ENCODE data around the gene ORMDL2. TPM values are rescaled to one million over a fixed set of nuclear protein-coding genes. Genes with fewer than 3 reads are reported as not detected.

ORMDL2 gene, protein sequence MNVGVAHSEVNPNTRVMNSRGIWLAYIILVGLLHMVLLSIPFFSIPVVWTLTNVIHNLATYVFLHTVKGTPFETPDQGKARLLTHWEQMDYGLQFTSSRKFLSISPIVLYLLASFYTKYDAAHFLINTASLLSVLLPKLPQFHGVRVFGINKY
- total RNA-seq (2014; rRNA removed; shearing (Covaris generic)), result 10.6 and 18.3 TPM in 2 replicates

GRCh38 chr12:55817345-55818139 lies at the start of gene ORMDL2, which contains the start of gene SARNP:
TSS of gene ORMDL2 (plus strand) at chr12:55818041. CDS start at chr12:55819000, 959 bp downstream.
TSS of gene SARNP (minus strand) at chr12:55817724. CDS start at chr12:55817701, 23 bp downstream.
- peak; percentile 95 for DNase-seq
- Histone ChIP-seq H3K27me3 (ENCODE audit: control insufficient read depth, insufficient read depth, low read length) (no peaks in the 10 kb centered on the region), H3K4me3 (ENCODE audit: insufficient read depth, low read depth, low read length) (peak within 1 kb of the TSS; percentile 88), H3K36me3 (replicated peaks; ENCODE audit: control insufficient read depth, insufficient read depth, low read length) (peaks cover 27% of the 10 kb centered on the region)

GRCh38 chr12:55771736-55772135 lies 46.1 kb upstream of the ORMDL2 start:
- Histone ChIP-seq H3K36me3 (replicated peaks; ENCODE audit: control insufficient read depth, insufficient read depth, low read length) (peaks cover 4% of the 10 kb centered on the region), H3K4me3 (ENCODE audit: insufficient read depth, low read depth, low read length) (no peak overlapping the region), H3K27me3 (ENCODE audit: control insufficient read depth, insufficient read depth, low read length) (no peaks in the 10 kb centered on the region)
- no peak for DNase-seq

GRCh38 chr12:55777856-55778255 lies 40.0 kb upstream of the ORMDL2 start:
- H3K36me3 ChIP-seq (replicated peaks; ENCODE audit: control insufficient read depth, insufficient read depth, low read length), result peaks cover 10% of the 10 kb centered on the region
- H3K4me3 ChIP-seq (ENCODE audit: insufficient read depth, low read depth, low read length), result no peak overlapping the region
- no peaks in the 10 kb centered on the region for H3K27me3 ChIP-seq (ENCODE audit: control insufficient read depth, insufficient read depth, low read length)

GRCh38 chr12:55780685-55781084 lies 37.2 kb upstream of the ORMDL2 start:
- H3K27me3 ChIP-seq (ENCODE audit: control insufficient read depth, insufficient read depth, low read length), result no peaks in the 10 kb centered on the region
- no peak for DNase-seq
- H3K36me3 ChIP-seq (replicated peaks; ENCODE audit: control insufficient read depth, insufficient read depth, low read length), result peaks cover 21% of the 10 kb centered on the region
- H3K4me3 ChIP-seq (ENCODE audit: insufficient read depth, low read depth, low read length), result no peak overlapping the region

More at GRCh38 chr12:55777856-55778255, 40.0 kb upstream of the ORMDL2 start:
- DNase-seq, result no peak

DNA sequence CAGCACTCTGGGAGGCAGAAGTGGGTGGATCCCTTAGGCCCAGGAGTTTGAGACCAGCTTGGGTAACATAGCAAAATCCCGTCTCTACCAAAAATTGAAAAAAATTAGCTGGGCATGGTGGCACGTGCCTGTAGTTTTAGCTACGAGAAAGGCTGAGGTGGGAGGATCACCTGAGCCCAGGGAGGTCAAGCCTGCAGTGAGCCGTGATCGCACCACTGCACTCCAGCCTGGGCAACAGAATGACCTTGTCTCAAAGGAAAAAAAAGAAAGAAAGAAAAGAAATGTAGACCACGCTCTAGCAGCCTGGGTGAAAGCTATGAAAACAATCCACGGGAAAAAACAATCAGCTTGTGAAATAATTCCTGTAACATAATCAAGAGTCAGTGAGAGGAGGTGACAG lies 29.3 kb upstream of the ORMDL2 start:
- H3K36me3 ChIP-seq (replicated peaks; ENCODE audit: control insufficient read depth, insufficient read depth, low read length), result peaks cover 20% of the 10 kb centered on the region
- H3K4me3 ChIP-seq (ENCODE audit: insufficient read depth, low read depth, low read length), result no peak overlapping the region
- DNase-seq, result no peak
- no peaks in the 10 kb centered on the region for H3K27me3 ChIP-seq (ENCODE audit: control insufficient read depth, insufficient read depth, low read length)

DNA sequence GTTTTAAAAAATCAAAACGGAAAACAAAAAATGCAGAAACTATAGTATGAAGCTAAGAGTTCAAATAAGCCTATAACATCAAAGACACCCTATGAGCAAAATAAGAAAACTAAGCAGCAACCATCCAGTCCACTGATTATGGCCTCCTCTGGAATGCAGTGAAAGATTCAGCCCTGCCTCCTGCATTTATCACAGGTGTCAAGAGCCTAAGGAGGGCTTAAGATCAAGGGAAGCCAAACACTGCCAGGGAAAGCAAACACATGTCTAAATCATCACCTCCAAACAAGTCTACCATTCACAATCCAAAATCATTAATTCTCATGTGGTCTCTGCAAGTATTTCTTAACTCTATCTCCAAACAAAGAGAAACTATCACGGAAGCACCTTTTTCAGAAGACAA lies 28.7 kb upstream of the ORMDL2 start:
- H3K27me3 ChIP-seq (ENCODE audit: control insufficient read depth, insufficient read depth, low read length), result no peaks in the 10 kb centered on the region
- no peak overlapping the region for H3K4me3 ChIP-seq (ENCODE audit: insufficient read depth, low read depth, low read length)
- no peak for DNase-seq
- peaks cover 22% of the 10 kb centered on the region for H3K36me3 ChIP-seq (replicated peaks; ENCODE audit: control insufficient read depth, insufficient read depth, low read length)

DNA sequence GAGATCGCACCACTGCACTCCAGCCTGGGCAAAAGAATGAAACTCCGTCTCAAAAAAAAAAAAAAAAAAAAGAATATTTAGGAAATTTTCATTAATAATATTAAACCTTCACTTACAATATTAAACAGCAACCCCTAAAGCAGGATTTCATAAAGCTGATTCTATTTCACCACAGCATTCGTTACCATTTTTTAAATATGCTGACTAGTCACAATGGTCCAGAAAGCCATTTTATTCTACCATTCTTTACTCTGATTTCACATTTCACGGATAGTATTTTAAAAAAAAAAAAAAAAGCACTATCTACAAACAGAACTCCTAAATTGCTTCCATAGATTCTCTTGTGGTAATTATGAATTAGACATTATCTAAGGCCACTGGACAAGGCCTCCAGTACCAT lies 27.9 kb upstream of the ORMDL2 start:
- peaks cover 20% of the 10 kb centered on the region for H3K36me3 ChIP-seq (replicated peaks; ENCODE audit: control insufficient read depth, insufficient read depth, low read length)
- H3K4me3 ChIP-seq (ENCODE audit: insufficient read depth, low read depth, low read length), result no peak overlapping the region
- no peaks in the 10 kb centered on the region for H3K27me3 ChIP-seq (ENCODE audit: control insufficient read depth, insufficient read depth, low read length)
- DNase-seq, result no peak

- DNase-seq, result no peak
- Histone ChIP-seq H3K4me3 (ENCODE audit: insufficient read depth, low read depth, low read length) (no peak overlapping the region), H3K27me3 (ENCODE audit: control insufficient read depth, insufficient read depth, low read length) (no peaks in the 10 kb centered on the region), H3K36me3 (replicated peaks; ENCODE audit: control insufficient read depth, insufficient read depth, low read length) (peaks cover 24% of the 10 kb centered on the region)
Measured at GRCh38 chr12:55795950-55796349, 21.9 kb upstream of the ORMDL2 start.

- H3K27me3 ChIP-seq (ENCODE audit: control insufficient read depth, insufficient read depth, low read length), result no peaks in the 10 kb centered on the region
- H3K36me3 ChIP-seq (replicated peaks; ENCODE audit: control insufficient read depth, insufficient read depth, low read length), result peaks cover 25% of the 10 kb centered on the region
- no peak overlapping the region for H3K4me3 ChIP-seq (ENCODE audit: insufficient read depth, low read depth, low read length)
- DNase-seq, result peak; percentile 50
Measured at GRCh38 chr12:55797068-55797467, 20.8 kb upstream of the ORMDL2 start.

DNA sequence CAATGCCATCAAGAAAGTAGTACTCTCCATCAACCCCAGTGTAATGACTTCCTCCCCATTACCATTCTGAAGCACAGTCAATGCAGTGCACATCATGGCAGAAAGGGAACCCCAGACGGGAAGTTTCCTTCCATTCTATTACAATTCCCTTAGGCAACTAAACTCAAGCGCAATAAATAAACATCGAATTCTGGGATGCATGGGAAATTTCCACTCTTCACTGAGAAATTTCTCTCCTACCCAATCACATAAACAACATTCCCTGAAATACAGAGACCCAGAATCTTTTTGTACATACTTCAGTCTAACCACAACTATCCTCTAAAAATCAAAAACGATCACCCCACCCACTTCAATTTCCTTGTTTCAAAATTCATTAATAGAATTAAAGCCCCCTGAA lies 20.3 kb upstream of the ORMDL2 start:
- H3K36me3 ChIP-seq (replicated peaks; ENCODE audit: control insufficient read depth, insufficient read depth, low read length), result peaks cover 25% of the 10 kb centered on the region
- H3K27me3 ChIP-seq (ENCODE audit: control insufficient read depth, insufficient read depth, low read length), result no peaks in the 10 kb centered on the region
- no peak for DNase-seq
- no peak overlapping the region for H3K4me3 ChIP-seq (ENCODE audit: insufficient read depth, low read depth, low read length)

GRCh38 chr12:55806982-55807381 lies 10.9 kb upstream of the ORMDL2 start:
- no peaks in the 10 kb centered on the region for H3K27me3 ChIP-seq (ENCODE audit: control insufficient read depth, insufficient read depth, low read length)

GRCh38 chr12:55809274-55809673 lies 8.6 kb upstream of the ORMDL2 start:
- Histone ChIP-seq H3K4me3 (ENCODE audit: insufficient read depth, low read depth, low read length) (no peak overlapping the region), H3K36me3 (replicated peaks; ENCODE audit: control insufficient read depth, insufficient read depth, low read length) (no peaks in the 10 kb centered on the region; the same call in 1 of the 2 replicates), H3K27me3 (ENCODE audit: control insufficient read depth, insufficient read depth, low read length) (no peaks in the 10 kb centered on the region)
- DNase-seq, result no peak

More at GRCh38 chr12:55806982-55807381, 10.9 kb upstream of the ORMDL2 start:
- H3K4me3 ChIP-seq (ENCODE audit: insufficient read depth, low read depth, low read length), result no peak overlapping the region
- no peak for DNase-seq
- H3K36me3 ChIP-seq (replicated peaks; ENCODE audit: control insufficient read depth, insufficient read depth, low read length), result peaks cover 2% of the 10 kb centered on the region

DNA sequence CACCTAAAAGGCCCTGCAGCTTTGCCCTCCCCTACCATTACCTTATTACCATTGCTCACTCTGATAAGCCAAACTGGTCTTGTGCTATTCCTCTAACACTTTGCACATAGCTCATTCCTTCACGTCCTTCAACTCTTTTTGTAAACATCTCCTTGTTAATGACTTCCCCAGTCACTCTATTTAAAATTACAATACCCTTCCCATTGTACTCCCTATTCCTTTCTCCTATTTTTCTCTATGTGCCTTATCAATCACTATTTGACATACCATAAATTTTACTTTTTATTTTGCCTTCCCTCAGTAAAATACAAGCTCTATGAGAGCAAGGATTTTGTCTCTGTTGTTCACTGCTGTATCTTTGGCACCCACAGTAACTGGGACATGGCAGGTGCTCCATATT lies 5.8 kb upstream of the ORMDL2 start:
- no peaks in the 10 kb centered on the region for H3K27me3 ChIP-seq (ENCODE audit: control insufficient read depth, insufficient read depth, low read length)
- no peak for DNase-seq
- no peak overlapping the region for H3K4me3 ChIP-seq (ENCODE audit: insufficient read depth, low read depth, low read length)
- H3K36me3 ChIP-seq (replicated peaks; ENCODE audit: control insufficient read depth, insufficient read depth, low read length), result peaks cover 3% of the 10 kb centered on the region

DNA sequence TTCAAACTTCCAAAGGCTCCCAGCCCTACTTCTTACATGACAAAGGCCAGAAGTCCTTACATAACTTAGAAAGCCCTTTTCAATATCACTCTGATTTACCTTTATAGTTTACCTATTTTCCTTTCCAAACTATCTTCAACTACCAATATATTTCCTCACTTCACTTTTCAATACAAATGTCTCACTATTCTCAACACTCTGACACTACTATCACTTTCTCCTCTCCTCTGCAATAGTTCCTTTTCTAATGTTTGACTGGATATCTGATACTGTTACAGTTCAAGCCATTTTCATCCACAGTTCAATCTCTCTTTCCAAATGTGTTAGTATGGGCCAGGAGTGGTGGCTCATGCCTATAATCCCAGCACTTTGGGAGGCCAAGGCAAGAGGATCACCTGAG lies 3.6 kb upstream of the ORMDL2 start:
- peaks cover 4% of the 10 kb centered on the region for H3K36me3 ChIP-seq (replicated peaks; ENCODE audit: control insufficient read depth, insufficient read depth, low read length)
- DNase-seq, result no peak
- H3K27me3 ChIP-seq (ENCODE audit: control insufficient read depth, insufficient read depth, low read length), result no peaks in the 10 kb centered on the region
- H3K4me3 ChIP-seq (ENCODE audit: insufficient read depth, low read depth, low read length), result no peak overlapping the region

DNA sequence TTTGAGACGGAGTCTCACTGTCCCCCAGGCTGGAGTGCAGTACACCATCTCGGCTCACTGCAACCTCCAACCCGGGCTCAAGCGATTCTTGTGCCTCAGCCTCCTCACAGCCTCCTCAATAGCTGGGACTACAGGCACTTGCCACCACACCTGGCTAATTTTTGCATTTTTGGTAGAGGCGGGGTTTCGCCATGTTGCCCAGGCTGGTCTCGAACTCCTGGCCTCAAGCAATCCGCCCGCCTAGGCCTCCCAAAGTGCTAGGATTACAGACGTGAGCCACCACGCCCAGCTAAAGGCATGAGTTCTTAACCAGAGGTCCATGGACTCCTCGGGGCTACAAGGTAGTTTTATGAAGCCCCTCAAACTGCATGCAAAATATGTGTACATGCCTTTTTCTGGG lies 2.4 kb upstream of the ORMDL2 start:
- no peak overlapping the region for H3K4me3 ChIP-seq (ENCODE audit: insufficient read depth, low read depth, low read length)
- DNase-seq, result no peak
- H3K27me3 ChIP-seq (ENCODE audit: control insufficient read depth, insufficient read depth, low read length), result no peaks in the 10 kb centered on the region
- H3K36me3 ChIP-seq (replicated peaks; ENCODE audit: control insufficient read depth, insufficient read depth, low read length), result peaks cover 15% of the 10 kb centered on the region
